Thoracic aorta (tissue), 2 donors: Measurements from ENCODE around the gene KCNH4. TPM values are rescaled to one million over a fixed set of nuclear protein-coding genes. Genes with fewer than 3 reads are reported as not detected.

ENCODE experiments used
- ATAC-seq: fragments of 150-250 bp; one replicate; pipeline ENCODE4 v1.8.0; 2017; ENCODE audit warnings: low read depth; ENCODE audit not compliant: insufficient number of reproducible peaks, low FRiP score
- DNase-seq: peaks from one replicate; pipeline ENCODE4 v3.0.0-alpha.2; 2020; ENCODE audit warnings: low spot score
- H3K27ac ChIP-seq, 2 donors: fragments of 200-600 bp; sonication (generic); 1 replicate in 1 of 2; 2 replicates in 1 of 2; pipeline ENCODE4 v1.5.1; 2016; ENCODE audit warnings: mild to moderate bottlenecking in 2 of 2, moderate library complexity in 2 of 2
- H3K27me3 ChIP-seq: fragments of 200-600 bp; sonication (generic); replicated peaks from 2 replicates; pipeline ENCODE4 v1.6.0; 2016; ENCODE audit warnings: mild to moderate bottlenecking; ENCODE audit not compliant: insufficient read depth
- H3K36me3 ChIP-seq: fragments of 200-600 bp; sonication (generic); one replicate; pipeline ENCODE4 v1.5.1; 2016
- H3K4me1 ChIP-seq, 2 donors: fragments of 200-600 bp; sonication (generic); 1 replicate in 1 of 2; 2 replicates in 1 of 2; pipeline versions ENCODE4 v1.5.1 to v1.6.0; 2016; ENCODE audit warnings: low read depth in 2 of 2, mild to moderate bottlenecking in 1 of 2; ENCODE audit not compliant: control insufficient read depth in 1 of 2
- H3K4me3 ChIP-seq: fragments of 200-600 bp; sonication (generic); 2 replicates; pipeline ENCODE4 v1.5.1; 2016; ENCODE audit warnings: mild to moderate bottlenecking
- H3K9me3 ChIP-seq: fragments of 200-600 bp; sonication (generic); 2 replicates; pipeline ENCODE4 v1.5.1; 2016
- total RNA-seq, 2 donors: library from RNA; depleted of rRNA; stranded (reverse); fragments of >200 nt; gene quantifications; one replicate each; pipeline versions ENCODE4 v1.1.0 to v1.2.3, GENCODE V29; 2016
- TF ChIP-seq, protein P1 (sequence below): fragments of 200-600 bp; sonication (generic); IDR thresholded peaks from one replicate; pipeline ENCODE4 v1.5.1; 2019; ENCODE audit warnings: antibody characterized with exemption

The KCNH4 gene
- under 1 TPM in 1 of 2 donors, not detected in 1; 0.21 TPM for total RNA-seq

DNA sequence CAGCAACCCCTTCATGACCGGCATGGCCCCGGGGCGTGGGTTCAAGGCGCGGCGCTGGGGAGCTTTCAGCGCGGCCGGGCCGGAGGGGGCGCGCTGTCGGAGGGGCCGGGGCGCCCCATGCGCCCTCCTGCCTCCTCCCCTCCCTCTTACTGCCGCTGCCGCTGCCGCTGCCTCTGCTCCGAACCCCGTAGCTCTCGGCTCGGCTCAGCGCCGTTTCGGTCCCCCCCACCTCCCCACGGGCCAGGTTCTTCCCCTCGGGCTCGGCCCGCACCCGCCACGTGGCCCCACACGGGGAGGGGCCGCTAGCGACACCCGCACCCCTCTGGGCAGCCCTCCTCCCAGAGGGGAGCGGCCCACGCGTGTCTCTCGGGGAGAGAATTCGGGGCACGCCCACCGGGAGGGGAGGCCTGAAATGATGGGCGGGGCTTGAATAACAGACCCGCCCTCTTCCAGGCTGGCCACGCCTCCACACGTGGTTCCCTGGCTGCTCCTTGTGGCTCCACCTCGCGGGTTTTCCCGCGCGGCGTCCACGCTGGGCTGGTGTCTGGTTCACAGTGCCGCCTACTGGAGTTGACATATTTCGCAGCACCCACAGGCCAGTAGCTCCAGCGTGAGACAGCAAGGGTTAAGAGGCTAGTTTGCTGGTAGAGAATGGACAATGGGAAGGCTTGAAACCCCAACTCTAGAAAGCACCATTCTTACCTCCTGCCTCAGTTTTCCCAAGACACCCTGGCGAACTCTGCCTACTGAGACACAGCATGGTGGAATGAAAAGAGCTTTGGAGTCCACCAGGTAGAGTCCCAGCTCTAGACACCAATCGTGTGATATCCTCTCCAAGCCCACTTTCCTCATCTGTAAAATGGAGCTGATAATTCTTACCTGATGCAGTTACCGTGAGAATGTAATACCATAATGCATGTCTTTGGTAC is at the start of gene KCNH4:
KCNH4 (minus strand) TSS at position 221 of the 929 bp plus-strand sequence; CDS start at position 24, 197 bp downstream.
- H3K36me3 ChIP-seq: no peaks in the 10 kb centered on the region
- no peak for ATAC-seq
- H3K9me3 ChIP-seq: no peaks in the 10 kb centered on the region
- no peak within 1 kb of the TSS for H3K27ac ChIP-seq
- peaks cover 12% of the 10 kb centered on the region for H3K27me3 ChIP-seq
- TF ChIP-seq, protein P1, sequence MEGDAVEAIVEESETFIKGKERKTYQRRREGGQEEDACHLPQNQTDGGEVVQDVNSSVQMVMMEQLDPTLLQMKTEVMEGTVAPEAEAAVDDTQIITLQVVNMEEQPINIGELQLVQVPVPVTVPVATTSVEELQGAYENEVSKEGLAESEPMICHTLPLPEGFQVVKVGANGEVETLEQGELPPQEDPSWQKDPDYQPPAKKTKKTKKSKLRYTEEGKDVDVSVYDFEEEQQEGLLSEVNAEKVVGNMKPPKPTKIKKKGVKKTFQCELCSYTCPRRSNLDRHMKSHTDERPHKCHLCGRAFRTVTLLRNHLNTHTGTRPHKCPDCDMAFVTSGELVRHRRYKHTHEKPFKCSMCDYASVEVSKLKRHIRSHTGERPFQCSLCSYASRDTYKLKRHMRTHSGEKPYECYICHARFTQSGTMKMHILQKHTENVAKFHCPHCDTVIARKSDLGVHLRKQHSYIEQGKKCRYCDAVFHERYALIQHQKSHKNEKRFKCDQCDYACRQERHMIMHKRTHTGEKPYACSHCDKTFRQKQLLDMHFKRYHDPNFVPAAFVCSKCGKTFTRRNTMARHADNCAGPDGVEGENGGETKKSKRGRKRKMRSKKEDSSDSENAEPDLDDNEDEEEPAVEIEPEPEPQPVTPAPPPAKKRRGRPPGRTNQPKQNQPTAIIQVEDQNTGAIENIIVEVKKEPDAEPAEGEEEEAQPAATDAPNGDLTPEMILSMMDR: no peak
- H3K4me3 ChIP-seq: peak within 1 kb of the TSS; percentile 61
- H3K4me1 ChIP-seq: peaks cover 13 to 30% of the 10 kb centered on the region in 2 donors
- peak; percentile 33 for DNase-seq

DNA sequence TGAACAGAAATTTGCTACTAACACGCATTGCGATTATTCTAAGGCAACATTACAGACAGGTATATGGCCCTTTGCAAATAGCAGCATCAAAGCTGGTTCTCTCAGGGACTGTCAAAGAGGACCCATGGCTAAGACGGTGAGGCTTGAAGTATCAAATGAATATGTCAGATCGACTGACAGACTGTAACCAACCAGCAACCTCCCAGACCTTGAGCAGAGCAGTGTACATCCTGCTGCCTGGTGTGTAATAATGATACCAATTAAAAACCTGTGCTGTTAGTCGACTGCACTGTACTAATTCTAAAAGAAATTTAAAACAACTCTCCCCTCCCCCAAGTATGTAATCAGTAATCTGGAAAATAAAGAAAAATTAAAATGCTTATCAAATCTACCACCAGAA is 49.3 kb upstream of the KCNH4 start:
- H3K4me1 ChIP-seq: peaks cover 16 to 27% of the 10 kb centered on the region in 2 donors
- no peaks in the 10 kb centered on the region for H3K27me3 ChIP-seq
- no peaks in the 10 kb centered on the region for H3K9me3 ChIP-seq
- TF ChIP-seq, protein P1: no peak
- no peak for DNase-seq
- no peaks in the 10 kb centered on the region for H3K36me3 ChIP-seq
- no peak overlapping the region for H3K27ac ChIP-seq
- no peak overlapping the region for H3K4me3 ChIP-seq
- ATAC-seq: no peak

DNA sequence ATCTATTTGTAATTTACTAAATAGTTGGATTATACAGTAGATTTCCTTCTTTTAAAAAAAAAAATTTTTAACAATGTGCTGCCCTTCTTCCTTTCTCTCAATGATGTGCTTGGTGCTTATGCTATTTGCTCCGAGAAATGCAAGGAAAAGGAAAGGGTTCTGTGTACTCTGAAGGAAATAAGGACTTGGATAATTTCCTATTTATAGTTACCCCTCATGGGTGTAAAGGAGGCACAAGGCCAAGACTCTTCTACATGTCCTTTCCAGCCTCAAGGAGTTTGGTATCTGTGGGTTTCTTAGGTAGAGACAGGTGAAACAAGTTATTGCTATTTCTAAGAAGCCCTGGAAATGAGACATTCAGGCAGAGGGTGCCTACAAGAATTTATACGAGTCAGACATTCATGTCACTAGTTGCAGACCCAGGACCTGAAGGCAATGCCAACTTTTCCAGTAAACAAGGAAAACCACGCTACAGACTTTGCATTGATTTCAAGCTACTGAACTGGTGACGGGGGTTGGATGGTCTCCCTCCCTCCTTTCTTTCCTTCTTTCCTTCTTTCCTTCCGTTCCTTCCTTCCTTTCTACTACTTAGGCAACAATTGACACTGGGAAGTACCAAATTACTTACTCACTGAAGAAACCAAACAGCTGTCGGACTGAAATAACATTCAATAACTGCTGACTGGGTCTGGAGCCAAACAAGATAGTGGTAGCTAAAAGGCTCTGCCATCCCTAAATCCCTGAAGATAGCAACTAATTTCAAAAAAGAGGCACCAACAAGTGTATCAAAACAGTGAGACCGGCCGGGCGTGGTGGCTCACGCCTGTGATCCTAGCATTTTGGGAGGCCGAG is 47.1 kb upstream of the KCNH4 start:
- H3K36me3 ChIP-seq: peaks cover 9% of the 10 kb centered on the region
- no peak for DNase-seq
- H3K27ac ChIP-seq: peak overlapping the region in 1 of 2 donors; percentile 23
- peaks cover 8 to 13% of the 10 kb centered on the region in 2 donors for H3K4me1 ChIP-seq
- TF ChIP-seq, protein P1: no peak
- ATAC-seq: no peak
- H3K4me3 ChIP-seq: no peak overlapping the region
- H3K9me3 ChIP-seq: no peaks in the 10 kb centered on the region
- H3K27me3 ChIP-seq: no peaks in the 10 kb centered on the region

DNA sequence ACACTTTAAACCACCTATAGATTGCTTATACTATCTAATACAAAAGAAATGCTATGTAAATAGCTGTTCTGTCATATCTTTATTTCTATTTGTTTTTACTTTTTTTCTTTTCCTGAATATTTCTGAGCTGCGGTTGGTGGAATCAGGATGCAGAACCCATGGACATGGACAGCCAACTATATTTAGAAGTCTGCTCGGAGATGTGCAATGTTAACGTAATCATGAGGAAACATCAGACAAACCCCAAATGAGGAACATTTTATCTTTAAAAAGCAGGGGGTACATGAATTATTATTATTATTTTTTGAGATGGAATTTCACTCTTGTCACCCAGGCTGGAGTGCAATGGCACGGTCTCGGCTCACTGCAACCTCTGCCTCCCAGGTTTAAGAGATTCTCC is 44.7 kb upstream of the KCNH4 start:
- Histone ChIP-seq H3K4me3 (no peak overlapping the region), H3K27me3 (no peaks in the 10 kb centered on the region), H3K36me3 (peaks cover 21% of the 10 kb centered on the region), H3K27ac (no peak overlapping the region), H3K4me1 (peaks cover 8 to 13% of the 10 kb centered on the region in 2 donors), H3K9me3 (no peaks in the 10 kb centered on the region)
- TF ChIP-seq, protein P1: no peak
- ATAC-seq (no peak), DNase-seq (no peak)

DNA sequence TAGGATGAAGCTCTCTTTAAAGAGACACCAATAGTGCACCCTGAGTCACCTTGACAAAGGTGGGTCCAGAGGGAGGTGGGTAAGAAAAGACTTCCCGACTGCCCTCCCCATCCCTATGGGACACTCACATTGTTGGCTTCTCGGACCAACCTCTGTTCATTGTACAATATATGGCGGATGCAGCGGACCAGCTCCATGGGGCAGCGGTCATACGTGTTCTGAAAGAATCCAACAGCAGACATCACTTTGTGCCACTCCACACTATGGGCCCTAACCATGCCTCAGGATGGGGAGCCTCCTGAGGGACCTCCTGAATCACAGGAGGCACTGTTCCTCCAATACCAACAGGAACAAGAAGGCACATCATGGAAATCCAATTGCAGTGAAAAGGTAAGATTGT is 43.7 kb upstream of the KCNH4 start:
- peaks cover 21% of the 10 kb centered on the region for H3K36me3 ChIP-seq

More for the DNA sequence above, 43.7 kb upstream of the KCNH4 start:
- DNase-seq (no peak), ATAC-seq (no peak)
- Histone ChIP-seq H3K27ac (no peak overlapping the region), H3K4me3 (no peak overlapping the region), H3K4me1 (peaks cover 8 to 13% of the 10 kb centered on the region in 2 donors), H3K27me3 (no peaks in the 10 kb centered on the region), H3K9me3 (no peaks in the 10 kb centered on the region)
- TF ChIP-seq, protein P1: no peak
